HepG2 (cell line): ENCODE results near the gene LANCL2. TPM values are rescaled to one million over a fixed set of nuclear protein-coding genes. Genes with fewer than 3 reads are reported as not detected.
"Not testable (repeated sequence)": the region's sequence is repeated elsewhere in the genome, so short reads cannot be mapped to it uniquely, and the experiment has no call there.

Experiments used
- ATAC-seq: fragments of 200-7000 bp; cut with Tn5 transposase; 3 replicates; pipeline ENCODE4 v1.9.1; 2020; ENCODE audit warnings: mild to moderate bottlenecking, moderate library complexity
- BruUV-seq: library from RNA; stranded (reverse); fragments of 400-500 nt; replicated peaks from 2 replicates; lab custom pipeline; 2021; lab: Mats Ljungman, UMichigan
- CTCF ChIA-PET: fragments of 300-600 bp; formaldehyde crosslinking; extraction: SDS; loops from one replicate; lab custom pipeline; 2021; ENCODE audit warnings: low total read pairs, inconsistent platforms, low intra/inter-chr PET ratio; lab: Yijun Ruan, JAX
- POLR2A ChIA-PET: fragments of 350-600 bp; sonication (Branson Sonifier 250); formaldehyde crosslinking; loops from one replicate; lab custom pipeline; 2020; ENCODE audit warnings: antibody characterized with exemption, inconsistent platforms; lab: Yijun Ruan, JAX
- DNase-seq: peaks from one replicate; pipeline ENCODE4 v3.0.0-alpha.2; 2015; ENCODE audit warnings: low spot score
- FAIRE-seq: peaks from 3 replicates; lab custom pipeline; 2011; peaks lifted over from hg19 to GRCh38; lab: Jason Lieb, UNC
- H2AFZ ChIP-seq: one replicate; pipeline ENCODE4 v1.6.1; 2011; ENCODE audit warnings: low read length, inconsistent platforms
- H3K27ac ChIP-seq: fragments of 300-600 bp; 3 replicates; pipeline ENCODE4 v1.8.0; 2011; ENCODE audit warnings: mixed run types, mild to moderate bottlenecking, mixed read lengths, low read length, inconsistent platforms; ENCODE audit not compliant: insufficient read depth; ENCODE audit errors: extremely low read length
- H3K27me3 ChIP-seq, 2 experiments: fragments of 200-600 bp in 1 of 2; 2 replicates in 1 of 2; 3 replicates in 1 of 2; pipeline versions ENCODE4 v1.6.0 to v1.8.0; 2011; ENCODE audit warnings: low read length in 2 of 2, mild to moderate bottlenecking in 2 of 2, moderate library complexity in 2 of 2, inconsistent platforms in 1 of 2; ENCODE audit not compliant: insufficient read depth in 2 of 2, control insufficient read depth in 1 of 2
- H3K36me3 ChIP-seq, 2 experiments: fragments of 200-600 bp in 1 of 2; replicated peaks in 1 of 2; 2 replicates in 1 of 2; 3 replicates in 1 of 2; pipeline versions ENCODE4 v1.5.1 to v1.8.0; 2011; ENCODE audit warnings: low read length in 2 of 2, inconsistent platforms in 1 of 2; ENCODE audit not compliant: insufficient read depth in 2 of 2, control insufficient read depth in 1 of 2
- H3K4me1 ChIP-seq: 2 replicates; pipeline ENCODE4 v1.5.1; 2012; ENCODE audit warnings: low read length, inconsistent platforms; ENCODE audit not compliant: insufficient read depth
- H3K4me2 ChIP-seq: 2 replicates; pipeline ENCODE4 v1.6.0; 2011; ENCODE audit warnings: low read depth, low read length, inconsistent platforms
- H3K4me3 ChIP-seq, 3 experiments: fragments of 200-600 bp in 1 of 3; sonication (generic), shearing (Covaris generic) in 1 of 3; replicated peaks in 1 of 3; 2 replicates each; pipeline ENCODE4 v1.5.1; 2011 to 2016; ENCODE audit warnings: low read length in 3 of 3, inconsistent platforms in 2 of 3, low read depth in 2 of 3, mild to moderate bottlenecking in 2 of 3, control low read depth in 1 of 3, mixed read lengths in 1 of 3; ENCODE audit not compliant: insufficient read depth in 1 of 3
- H3K79me2 ChIP-seq: one replicate; pipeline ENCODE4 v1.6.1; 2011; ENCODE audit warnings: low read length, inconsistent platforms; ENCODE audit not compliant: insufficient read depth
- H3K9ac ChIP-seq: 2 replicates; pipeline ENCODE4 v1.6.0; 2011; ENCODE audit warnings: mild to moderate bottlenecking, low read depth, low read length, inconsistent platforms; ENCODE audit not compliant: insufficient read depth
- H3K9me3 ChIP-seq: 2 replicates; pipeline ENCODE4 v1.5.1; 2012; ENCODE audit warnings: mild to moderate bottlenecking, low read length
- H4K20me1 ChIP-seq: 2 replicates; pipeline ENCODE4 v1.6.0; 2011; ENCODE audit warnings: inconsistent platforms, mild to moderate bottlenecking, low read length, moderate library complexity; ENCODE audit not compliant: insufficient read depth
- RBM22 ChIP-seq: fragments of 200-400 bp; formaldehyde crosslinking; optimal IDR thresholded peaks from 2 replicates; pipeline ENCODE3; 2017; ENCODE audit warnings: mild to moderate bottlenecking, low read length, moderate library complexity
- ZNF260 ChIP-seq: sonication (generic); formaldehyde crosslinking; IDR thresholded peaks from 2 replicates; pipeline ENCODE4 v1.4.0; 2020; ENCODE audit warnings: missing genetic modification reagents, low read depth, mild to moderate bottlenecking, borderline replicate concordance
- WGBS: methylation state at CpG from one replicate; pipeline ENCODE4 v1.1.6; 2017; ENCODE audit warnings: low lambda C conversion rate; 5-methylcytosine and 5-hydroxymethylcytosine counted together
- in situ Hi-C: cut with HindIII; loops from 2 replicates; pipeline ENCODE4 v1.10.0; 2017; ENCODE audit warnings: low pct_unique_long_range_greater_than_20kb; ENCODE audit not compliant: extremely low pct_ligation_motif_present
- intact Hi-C: fragments of 100-400 bp; cut with micrococcal nuclease; formaldehyde crosslinking; loops from one replicate; pipeline ENCODE4 v1.10.0; 2022; ENCODE audit not compliant: unreplicated experiment
- polyA plus RNA-seq, 8 experiments: library from polyadenylated mRNA; depleted of rRNA in 3 of 8; stranded (reverse) in 7 of 8; unstranded in 1 of 8; fragments of >200 nt; fragmentation: Illumina TruSeq in 4 of 8; extraction: Trizol in 4 of 8; gene quantifications; 2 replicates each; pipeline versions ENCODE4 v1.2.1 to v1.2.3, GENCODE V29; 2011 to 2016; ENCODE audit warnings: low read depth in 4 of 8, missing spikeins in 1 of 8, mixed read lengths in 1 of 8; ENCODE audit not compliant: insufficient read depth in 1 of 8
- total RNA-seq, 5 experiments: library from RNA; depleted of rRNA; stranded (reverse); fragments of >200 nt; fragmentation: Illumina TruSeq; extraction: Trizol; gene quantifications; 2 replicates each; pipeline ENCODE4 v1.2.3, GENCODE V29; 2016; ENCODE audit warnings: low read depth in 1 of 5

Gene LANCL2
- total and polyA plus RNA-seq, 2 of the 13 experiments (the other 11 are each of a cell fraction or from before 2014, with no cell fraction given) = 10.0 to 13.8 TPM

DNA sequence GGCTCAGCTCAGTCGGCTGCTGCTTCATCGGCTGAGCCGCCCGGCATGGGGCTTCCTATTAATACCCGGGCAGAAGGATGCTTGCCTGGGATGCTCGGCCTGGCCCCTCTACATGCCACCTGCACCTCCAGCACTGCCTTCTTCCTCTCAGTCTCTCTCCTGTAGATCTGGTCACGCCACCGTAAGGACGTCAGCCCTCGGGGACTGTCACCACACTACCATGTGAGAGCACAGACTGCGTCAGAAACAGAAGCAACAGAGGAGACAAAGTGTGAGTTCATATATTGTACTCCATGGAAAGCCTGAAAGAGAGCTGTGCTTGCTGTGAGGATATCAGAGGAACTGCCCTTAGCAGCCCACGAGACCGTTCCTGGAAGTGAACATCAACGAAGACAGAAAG is 107.3 kb downstream of the LANCL2 start:
- H3K4me2 ChIP-seq, FAIRE-seq, H3K27ac ChIP-seq, H3K9ac ChIP-seq, POLR2A ChIA-PET, ATAC-seq, H3K27me3 ChIP-seq, BruUV-seq, H3K4me3 ChIP-seq, intact Hi-C loops, H3K79me2 ChIP-seq, H2AFZ ChIP-seq, in situ Hi-C loops, DNase-seq, H4K20me1 ChIP-seq, H3K4me1 ChIP-seq, CTCF ChIA-PET, H3K9me3 ChIP-seq: not testable (repeated sequence)
- peaks cover 3 to 13% of the 10 kb centered on the region in 2 experiments; a peak in 3 of 5 replicates for H3K36me3 ChIP-seq
- WGBS = no CpG with 5 or more reads among the region's 14 CpGs

DNA sequence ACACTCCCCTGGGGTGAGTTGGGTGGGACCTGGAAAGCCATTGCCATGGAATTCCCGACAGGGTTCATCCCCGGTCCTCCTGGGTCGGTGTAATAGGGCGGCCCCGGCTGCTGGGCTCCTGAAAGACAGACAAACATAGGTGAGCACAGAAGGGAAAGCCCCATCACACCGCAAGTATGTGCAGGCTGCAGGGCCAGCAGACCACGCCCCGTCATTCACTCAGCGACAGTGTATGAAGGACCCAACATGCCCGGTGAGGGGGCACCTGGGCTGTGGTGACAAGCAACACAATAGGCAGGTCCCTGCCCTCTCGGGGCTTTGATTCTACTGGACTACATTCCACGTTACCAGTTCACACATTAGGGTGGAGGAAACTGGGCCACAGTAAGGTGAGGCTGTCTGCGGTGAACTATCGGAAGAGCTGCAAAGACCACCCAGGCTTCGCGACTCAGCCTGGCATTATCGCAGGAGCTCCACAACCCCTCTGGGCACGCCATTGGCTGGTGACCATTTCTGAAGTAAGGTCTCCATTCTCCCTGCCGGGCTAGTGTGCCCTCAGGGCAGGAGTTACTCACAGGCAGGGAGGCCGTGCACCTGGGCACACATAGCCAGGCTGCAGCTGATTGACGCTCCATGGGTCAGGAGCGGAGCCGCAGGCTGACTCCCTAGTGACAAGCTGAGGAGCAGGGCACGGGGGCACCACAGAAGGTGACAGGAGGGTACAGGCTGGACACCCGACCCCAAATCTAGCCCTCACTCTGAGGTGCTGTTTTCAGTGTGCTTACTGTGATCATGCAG is 108.0 kb downstream of the LANCL2 start:
- WGBS = 92% methylated on average over 12 of the region's 25 CpGs
- in situ Hi-C loops = no loop called here
- Histone ChIP-seq H3K27ac (no peak overlapping the region), H3K27me3 (no peaks in the 10 kb centered on the region), H3K36me3 (peaks cover 5 to 18% of the 10 kb centered on the region in 2 experiments; a peak in 3 of 5 replicates), H3K4me1 (no peaks in the 10 kb centered on the region), H3K79me2 (no peaks in the 10 kb centered on the region), H3K9ac (no peak overlapping the region), H3K9me3 (no peaks in the 10 kb centered on the region), H3K4me2 (no peak overlapping the region), H4K20me1 (no peaks in the 10 kb centered on the region), H2AFZ (no peak overlapping the region), H3K4me3 (no peak overlapping the region)
- ChIA-PET CTCF (no interaction called here), POLR2A (no interaction called here)
- TF ChIP-seq RBM22 (peak; percentile 15), ZNF260 (CRISPR knock-in tag) (no peak)
- ATAC-seq (no peak), DNase-seq (no peak), FAIRE-seq (no peak)
- BruUV-seq = no TSS peak
- intact Hi-C loops = no loop called here
